ENCODE data around the gene NRIP1.

The NRIP1 gene, protein sequence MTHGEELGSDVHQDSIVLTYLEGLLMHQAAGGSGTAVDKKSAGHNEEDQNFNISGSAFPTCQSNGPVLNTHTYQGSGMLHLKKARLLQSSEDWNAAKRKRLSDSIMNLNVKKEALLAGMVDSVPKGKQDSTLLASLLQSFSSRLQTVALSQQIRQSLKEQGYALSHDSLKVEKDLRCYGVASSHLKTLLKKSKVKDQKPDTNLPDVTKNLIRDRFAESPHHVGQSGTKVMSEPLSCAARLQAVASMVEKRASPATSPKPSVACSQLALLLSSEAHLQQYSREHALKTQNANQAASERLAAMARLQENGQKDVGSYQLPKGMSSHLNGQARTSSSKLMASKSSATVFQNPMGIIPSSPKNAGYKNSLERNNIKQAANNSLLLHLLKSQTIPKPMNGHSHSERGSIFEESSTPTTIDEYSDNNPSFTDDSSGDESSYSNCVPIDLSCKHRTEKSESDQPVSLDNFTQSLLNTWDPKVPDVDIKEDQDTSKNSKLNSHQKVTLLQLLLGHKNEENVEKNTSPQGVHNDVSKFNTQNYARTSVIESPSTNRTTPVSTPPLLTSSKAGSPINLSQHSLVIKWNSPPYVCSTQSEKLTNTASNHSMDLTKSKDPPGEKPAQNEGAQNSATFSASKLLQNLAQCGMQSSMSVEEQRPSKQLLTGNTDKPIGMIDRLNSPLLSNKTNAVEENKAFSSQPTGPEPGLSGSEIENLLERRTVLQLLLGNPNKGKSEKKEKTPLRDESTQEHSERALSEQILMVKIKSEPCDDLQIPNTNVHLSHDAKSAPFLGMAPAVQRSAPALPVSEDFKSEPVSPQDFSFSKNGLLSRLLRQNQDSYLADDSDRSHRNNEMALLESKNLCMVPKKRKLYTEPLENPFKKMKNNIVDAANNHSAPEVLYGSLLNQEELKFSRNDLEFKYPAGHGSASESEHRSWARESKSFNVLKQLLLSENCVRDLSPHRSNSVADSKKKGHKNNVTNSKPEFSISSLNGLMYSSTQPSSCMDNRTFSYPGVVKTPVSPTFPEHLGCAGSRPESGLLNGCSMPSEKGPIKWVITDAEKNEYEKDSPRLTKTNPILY (N-terminal part only)

DNA sequence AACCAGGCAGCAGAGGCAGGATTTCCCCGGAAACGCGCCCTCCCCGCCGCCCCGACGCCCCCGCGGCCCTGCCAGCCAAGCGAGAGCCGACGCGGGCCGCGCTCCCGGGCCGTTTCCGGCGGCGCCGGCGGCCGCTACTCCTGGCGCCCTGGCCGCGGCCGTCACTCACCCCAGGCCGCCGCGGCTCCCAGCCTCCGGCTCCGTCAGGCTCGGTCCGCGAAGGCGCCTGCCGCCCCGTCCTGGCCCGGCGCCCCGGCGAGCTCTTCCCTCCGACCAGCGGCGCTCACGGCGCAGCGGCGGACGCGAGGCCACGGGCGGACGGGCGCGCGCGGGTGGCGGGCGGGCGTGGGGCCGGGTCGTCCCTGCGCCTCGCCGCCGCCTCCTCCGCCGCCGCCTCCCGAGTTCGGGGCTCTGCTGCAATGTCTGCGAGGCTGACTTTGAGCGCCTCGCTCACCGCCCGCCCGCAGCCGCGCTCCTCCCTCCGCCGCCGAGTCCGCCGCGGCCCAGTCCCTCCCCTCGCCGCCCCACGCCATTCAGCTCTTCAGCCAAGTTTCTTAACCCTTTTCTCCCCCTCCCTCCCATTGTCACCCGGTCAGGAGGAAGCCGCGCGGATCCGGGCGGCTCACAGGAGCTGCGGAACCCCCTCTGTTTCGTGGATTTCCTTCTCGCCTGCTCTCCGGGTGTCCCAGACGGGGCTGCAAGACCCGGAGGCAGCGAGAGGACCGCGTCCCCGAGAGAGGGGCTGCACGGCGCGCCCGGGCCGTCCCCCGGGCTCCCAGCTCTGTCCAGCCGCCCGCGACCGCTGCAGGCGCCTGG lies at the start of gene NRIP1:
Gene NRIP1 (minus strand): TSS at position 425 of the 816 bp plus-strand sequence. CDS start 96,808 bp downstream, outside the sequence.
- DNase-seq, result peak; percentile 75

DNA sequence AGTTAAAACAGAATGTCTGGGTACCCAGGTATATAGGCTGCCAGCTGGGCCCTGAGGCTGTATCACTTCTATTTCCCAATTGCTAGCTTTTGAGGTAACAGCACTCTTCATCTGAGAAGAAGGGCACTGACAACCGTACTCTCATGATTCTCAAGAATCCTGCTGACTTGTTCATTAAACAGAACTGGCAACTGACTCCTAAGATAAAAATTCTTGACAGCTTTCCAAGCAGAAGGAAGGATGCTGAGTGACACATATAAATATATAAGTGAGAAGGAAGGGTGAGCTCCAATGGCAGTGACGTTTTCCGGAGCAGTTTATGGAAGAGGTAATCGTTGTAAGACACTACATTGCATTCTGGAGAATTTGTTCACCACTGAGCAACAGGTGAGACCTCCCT lies 48.1 kb upstream of the NRIP1 start:
- no peak for DNase-seq

DNA sequence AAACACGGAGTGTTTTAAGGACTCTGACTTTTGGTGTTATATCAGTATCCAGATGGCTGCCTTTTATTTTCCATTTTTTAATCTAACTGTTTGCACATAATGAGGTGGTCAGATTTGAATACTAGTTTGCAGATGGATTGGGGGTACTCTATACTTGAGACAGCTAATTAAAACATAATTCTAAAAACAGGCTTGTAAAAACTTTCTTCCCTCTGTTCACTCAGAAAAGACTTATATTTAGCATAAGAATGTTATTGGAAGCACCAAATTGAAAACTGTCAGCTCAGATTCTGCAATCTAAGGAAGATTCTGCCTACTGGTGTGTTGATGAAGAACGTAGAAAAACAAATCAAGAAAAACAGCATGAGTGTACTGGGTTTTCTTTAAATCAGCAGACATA lies 44.0 kb upstream of the NRIP1 start:
- no peak for DNase-seq

DNA sequence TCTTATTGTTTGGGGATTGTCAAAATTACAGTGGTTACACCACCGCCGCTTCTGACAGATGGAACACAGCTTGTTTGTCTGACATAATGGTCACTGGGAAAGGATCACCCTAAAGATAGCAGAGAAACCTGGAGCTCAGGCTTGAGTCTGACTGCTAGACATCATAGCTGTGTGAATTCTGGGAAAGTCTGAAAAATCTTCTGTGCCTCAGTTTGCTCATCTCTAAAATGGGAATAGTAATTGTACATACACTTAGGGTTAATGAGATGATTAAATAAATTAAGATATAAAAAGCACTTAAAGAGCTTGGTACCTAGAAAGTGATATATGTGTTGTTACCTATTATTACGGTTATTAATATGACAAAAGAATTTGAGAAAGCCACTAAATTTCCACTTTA lies 39.7 kb upstream of the NRIP1 start:
- DNase-seq, result no peak

DNA sequence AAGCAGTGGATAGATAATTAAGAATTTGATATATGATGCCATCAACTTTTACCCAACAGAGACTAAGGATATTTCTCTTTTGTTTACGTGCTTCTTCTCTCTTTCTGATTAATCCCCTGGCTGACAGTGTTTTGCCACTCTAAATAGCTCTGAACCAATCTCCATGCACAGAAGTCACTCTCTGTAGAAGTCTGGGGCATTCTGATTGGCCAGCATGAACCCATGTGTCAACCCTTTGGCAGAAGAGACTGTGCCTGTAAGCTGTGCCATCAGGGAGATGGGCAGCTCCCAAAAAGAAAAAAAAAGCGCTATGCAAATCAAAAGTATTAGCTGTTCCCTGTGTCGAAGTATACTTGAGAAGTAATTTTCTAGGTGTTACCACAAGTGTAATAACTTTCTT lies 34.1 kb upstream of the NRIP1 start:
- DNase-seq, result no peak

DNA sequence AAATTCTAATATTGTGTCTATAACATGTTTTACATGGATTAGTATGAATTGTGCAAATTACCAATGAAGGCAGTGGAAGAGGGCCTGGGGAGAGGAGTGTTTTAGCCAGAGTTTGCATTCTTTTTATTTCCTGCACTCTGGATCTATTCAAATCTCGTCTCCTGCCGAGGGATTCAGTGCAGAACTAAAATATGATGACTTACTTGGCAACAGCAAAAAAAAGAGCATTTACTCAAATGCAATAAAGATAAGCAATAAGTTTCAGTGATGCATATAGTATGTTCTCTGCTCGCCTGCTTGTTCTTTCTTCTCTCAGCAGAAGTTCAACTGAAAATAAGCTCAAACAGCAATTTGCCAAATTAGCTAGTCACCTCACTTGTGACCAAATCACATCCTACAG lies 33.4 kb upstream of the NRIP1 start:
- no peak for DNase-seq

DNA sequence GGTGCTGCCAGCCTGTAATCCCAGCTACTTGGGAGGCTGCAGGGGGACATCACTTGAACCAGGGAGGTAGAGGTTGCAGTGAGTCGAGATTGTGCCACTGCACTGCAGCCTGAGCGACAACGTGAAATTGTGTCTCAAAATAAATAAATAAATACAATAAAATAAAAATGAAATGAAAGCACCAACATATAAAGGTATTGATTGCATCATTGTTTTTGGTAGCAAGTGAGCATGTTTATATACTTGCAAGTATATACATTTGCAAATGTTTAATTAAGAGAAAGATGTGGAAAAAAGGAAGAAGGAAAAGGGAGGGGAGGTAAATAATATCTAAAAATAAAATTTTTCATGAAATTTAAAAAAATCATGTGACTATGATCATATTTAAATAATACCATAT lies 32.8 kb upstream of the NRIP1 start:
- no peak for DNase-seq

DNA sequence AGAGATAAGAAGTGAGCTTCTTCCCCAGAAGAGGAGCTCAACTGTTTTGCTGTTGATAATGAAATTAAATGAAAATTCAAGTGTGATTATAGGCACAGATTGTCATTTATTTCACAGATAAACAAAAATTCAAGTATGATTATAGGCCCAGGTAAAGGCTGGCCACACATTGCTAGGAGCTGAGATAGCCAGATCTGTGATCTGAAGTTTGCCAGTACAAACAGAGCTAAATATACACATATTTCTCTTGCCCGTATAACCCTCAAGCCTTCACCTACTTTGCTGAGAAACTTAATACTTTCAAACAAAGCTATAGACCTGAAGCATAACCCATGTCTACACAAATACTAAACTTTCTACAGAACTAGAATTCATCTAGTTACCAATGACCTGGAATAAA lies 31.3 kb upstream of the NRIP1 start:
- no peak for DNase-seq

DNA sequence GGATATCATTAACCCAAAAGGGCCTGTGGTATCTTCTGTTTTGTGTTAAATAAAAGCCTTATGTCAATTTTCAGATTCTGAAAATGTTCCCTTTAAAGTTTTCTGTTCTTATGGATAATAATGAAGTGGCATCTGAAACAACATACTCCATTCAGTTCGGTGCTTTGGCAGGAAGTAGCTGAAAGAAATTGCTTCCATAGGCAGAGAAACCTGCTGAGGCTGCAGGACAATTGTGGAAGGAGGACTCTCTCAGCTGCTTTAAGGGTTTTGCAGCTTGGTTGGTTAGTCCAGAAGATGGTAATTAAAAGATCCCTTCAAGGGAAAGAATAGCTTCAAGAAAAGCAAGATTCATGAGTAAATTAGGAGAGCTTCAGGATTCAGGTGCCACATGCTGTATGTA lies 30.5 kb upstream of the NRIP1 start:
- no peak for DNase-seq

DNA sequence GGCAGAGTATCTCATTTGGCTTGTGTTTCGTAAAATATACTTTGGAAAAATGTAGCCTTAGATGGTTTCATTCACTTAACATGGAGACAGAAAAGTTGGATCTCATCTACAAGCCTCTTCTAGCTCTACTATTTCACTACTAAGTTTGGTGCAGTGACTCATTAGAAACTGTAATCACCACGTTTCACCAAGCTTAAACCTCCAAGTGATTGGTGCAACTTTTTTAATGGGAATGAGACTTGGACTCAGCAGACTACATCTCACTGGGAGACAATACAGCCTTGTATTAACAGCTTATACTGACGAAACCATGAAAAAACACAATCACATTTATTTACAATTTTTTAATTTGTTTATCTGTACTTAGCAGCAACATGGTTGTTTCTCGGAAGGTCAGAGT lies 29.9 kb upstream of the NRIP1 start:
- DNase-seq, result no peak

DNA sequence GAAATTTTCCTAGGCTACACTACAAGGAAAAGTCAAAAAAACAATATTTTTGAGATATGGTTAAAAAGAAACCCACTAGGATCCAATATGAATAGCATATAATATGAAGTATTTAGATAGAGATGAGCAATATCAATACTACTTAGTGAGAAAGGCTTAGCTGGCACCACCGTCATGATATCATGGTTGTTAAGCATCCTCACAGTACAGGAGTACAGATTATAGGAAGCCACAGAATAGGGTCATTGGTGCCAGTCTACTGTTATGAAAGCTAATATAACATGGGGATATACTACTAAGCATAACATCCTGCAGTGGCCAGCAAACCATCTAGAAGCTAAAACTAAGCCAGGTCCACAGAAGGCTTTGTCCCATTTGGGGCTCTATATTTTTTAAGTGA lies 28.4 kb upstream of the NRIP1 start:
- DNase-seq, result no peak

DNA sequence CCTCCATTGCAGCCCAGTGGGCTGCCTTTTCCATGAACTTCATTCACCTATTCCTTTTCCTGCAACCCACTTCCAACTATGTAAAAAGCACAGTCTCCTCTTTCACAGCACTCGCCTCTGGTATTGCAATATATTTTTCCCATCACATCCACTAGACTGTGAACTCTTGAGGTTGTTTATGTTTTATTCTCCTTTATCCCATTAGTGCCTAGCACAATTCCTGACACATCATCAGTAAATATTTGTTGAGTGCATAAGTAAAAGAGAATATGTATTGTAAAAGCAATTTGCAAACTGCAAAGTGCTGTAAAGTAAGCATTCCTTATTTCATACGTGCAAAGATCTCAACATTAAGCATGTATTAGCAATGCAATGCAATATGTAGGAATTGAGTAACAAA lies 27.9 kb upstream of the NRIP1 start:
- no peak for DNase-seq

DNA sequence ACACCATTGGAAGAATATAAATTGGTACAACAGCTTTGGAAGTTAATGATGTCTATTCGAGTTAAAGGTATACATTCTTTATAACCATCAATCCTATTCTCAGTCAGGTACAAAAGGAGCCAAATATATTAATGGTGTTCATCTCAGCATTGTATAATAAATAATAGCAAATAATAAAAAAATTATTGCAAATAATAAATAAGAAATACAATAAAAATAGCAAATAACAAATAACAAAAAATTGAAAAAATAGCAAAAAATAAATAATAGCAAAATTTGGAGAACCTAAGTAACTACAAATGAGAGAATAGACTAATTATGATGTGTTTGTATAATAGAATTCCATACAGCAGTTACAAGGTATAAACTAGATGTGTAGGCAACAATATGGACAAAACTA lies 25.6 kb upstream of the NRIP1 start:
- DNase-seq, result no peak

DNA sequence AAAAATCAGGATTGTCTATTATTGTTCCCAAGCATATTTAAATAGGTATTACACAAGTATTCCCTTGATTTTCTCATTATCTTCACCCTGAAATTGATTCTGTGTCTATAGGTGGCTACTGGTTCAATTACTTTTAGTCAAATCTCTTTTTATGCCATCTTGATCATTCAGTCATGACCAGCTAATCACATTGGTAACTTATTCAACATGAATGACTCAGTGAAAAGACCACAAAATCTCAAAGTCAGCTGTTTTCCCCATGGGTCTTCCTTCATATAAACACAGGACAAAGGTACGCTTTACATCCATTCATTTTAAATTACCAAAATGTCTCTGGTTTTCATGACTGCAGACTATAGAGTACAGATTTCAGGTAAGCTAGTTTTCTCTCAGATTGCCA lies 23.7 kb upstream of the NRIP1 start:
- no peak for DNase-seq

DNA sequence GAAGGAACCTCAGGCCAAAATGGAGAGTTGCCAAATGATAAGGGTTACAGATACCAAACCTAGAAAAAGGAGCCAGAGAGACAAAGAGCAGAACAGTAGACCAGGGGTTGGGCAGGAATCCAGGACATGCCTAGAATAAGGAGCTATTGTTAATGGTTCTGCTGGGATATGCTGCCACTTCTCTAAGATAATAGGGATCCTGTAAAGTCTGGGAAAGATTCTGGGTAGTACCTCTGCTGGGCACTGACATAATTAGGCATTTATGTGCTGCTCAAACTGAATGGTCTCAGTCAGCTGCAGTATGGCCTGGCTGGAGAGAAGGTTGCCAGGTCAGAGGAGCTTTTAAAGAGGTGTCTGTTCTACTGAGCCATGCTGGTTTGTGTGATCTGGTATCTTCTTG lies 19.9 kb upstream of the NRIP1 start:
- no peak for DNase-seq

DNA sequence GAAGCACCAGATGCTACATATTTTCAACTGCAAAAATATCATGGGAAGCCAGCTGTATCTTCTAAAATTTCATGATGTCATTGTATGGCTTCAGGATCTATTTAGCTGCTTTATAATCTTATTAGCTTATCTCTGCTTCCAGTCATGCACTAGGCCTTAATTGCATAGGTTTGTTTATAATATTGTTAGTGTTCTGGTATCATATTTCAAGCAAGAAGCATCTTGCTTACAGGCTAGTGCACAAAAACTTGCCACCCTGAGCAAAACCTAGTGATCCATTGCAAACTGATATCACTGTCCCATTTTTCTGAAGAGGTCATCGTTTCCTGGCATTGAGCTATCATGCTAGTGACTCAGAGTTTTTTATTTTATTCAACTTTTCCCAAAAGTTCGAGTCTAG lies 15.7 kb upstream of the NRIP1 start:
- DNase-seq, result no peak

DNA sequence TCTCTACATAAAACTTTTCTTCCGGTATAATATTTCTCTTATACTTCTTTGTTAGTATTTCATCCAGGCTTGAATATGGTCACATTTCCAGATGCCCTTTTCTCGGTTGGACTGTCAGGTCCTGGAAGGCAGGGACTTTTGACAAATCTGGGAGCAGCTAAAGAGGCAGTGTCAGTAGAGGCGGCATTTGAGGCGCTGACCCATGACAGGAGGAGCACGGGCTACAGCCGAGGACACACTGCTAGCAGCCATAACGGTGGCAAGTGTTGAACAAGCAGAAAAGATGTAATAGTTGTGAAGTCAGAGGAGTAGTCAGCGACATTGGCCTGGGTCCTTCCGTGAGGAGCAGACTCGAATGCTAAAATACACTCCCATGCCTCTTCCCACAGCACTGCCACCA lies 14.5 kb upstream of the NRIP1 start:
- no peak for DNase-seq

DNA sequence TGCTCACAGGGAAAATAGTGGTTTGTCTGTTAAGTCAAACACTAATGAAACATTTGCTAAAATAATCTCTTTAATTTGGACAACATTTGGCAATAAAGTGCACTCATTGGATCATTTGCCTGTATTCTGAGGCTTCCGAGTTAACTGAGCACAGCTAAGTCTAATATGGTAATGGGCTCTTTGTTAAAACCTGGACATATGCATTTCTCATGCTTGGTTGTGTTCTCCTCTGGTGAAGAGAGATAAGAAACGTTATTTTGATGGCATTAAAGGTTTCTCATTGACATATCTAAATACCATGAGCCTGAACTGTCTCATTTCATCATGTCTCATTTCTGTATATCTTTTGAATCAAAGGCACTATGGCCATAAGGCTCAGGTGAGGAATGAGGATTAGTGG lies 13.4 kb upstream of the NRIP1 start:
- no peak for DNase-seq

DNA sequence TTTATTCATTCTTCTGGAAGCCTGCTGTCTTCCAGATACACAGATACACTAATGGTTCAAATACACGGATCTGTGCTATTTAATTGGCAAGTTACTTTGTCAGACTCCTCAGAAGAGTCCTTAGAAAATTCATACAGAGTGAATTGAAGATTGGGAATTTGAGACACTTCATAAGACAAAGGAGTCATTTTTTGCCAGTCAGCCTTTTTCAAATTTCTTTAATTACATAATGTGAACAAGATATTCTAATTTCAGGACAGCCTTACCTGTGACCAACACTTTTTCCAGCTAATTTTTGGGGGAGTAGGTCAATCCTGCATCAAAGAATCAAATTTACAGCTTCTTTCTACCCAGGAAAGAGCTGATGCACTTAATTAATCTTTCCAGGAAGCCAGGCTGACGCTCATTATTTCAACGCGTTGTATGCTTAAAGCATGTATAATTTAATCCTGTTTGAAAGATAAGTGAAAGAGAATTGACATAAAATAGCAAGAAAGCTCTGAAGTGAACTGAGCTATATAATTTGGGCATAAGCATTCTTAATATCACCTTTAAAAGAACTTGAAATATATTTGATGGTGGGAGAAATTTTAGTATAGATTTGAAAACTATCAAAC lies 12.8 kb upstream of the NRIP1 start:
- DNase-seq, result no peak

DNA sequence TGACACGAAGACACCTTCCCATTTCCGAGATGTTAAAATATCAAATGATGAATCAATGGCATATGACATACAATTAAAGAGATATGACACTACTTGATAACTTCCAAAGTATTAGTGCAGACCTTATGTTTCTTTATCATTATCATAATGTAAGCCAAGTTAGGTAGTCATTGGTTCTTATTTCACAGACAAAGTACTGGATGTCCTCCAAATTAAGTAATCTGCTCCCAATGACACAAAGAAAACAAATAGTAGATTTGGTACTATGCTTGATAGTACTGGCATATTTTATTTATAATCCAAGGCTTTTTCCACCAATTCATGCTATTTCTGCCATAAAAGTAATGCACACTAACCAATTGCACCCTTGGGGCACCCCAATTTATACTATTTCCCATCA lies 11.9 kb upstream of the NRIP1 start:
- no peak for DNase-seq

DNA sequence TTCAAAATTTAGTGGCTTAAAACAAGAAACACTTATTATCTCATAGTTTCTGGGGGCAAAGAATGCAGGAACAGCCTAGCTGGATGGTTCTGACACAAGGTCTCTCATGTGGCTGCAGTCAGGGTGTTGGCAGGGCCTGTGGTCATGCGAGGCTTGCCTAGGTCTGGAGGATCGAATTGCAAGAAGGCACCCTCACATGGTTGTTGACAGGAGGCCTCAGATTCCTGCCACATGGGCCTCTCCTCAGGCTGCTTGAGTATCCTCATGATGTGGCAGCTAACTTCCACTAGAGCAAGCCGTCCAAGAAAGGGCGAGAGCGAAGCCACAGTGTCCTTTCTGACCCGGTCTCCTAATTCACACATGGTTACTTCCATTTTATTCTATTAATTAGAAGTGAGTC lies 6.2 kb upstream of the NRIP1 start:
- DNase-seq, result no peak

DNA sequence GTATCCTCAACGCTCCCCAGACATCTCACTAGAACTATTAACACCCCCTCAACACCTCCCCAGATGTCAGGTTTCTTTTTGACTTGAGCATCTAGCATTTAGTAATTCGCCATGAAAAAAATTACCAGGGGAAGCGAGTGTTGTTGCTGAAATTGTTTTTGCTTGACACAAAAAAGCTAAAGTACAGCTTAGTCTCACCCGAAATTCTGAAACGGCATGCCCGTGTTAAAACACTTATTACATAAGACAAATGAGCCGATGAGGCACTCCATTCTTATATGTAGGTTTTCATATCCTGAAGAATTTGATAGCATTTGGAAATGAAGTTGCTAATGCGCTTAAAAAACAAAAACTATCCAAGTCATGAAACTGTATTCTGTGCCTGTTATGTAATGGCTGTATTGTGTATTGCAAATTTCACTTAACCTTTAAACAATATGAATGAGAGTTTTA lies 1.3 kb upstream of the NRIP1 start:
- DNase-seq, result no peak
